ENCODE results near the gene MACROD2. TPM values are rescaled to one million over a fixed set of nuclear protein-coding genes. Genes with fewer than 3 reads are reported as not detected.

MACROD2 gene
- total and polyA plus RNA-seq, 2 experiments from 2014 or later, result 2.8 to 4.3 TPM

GRCh38 chr20:15831201-15831600 is 1835.9 kb downstream of the MACROD2 start:
- DNase-seq (ENCODE audit: low spot score) (no peak), ATAC-seq (no peak)
- TF ChIP-seq POLR2AphosphoS5 (IDR thresholded peaks at IDR 0.05; ENCODE audit: low read depth), result no peak
- TF ChIP-seq ZNF331 (CRISPR knock-in tag; IDR thresholded peaks at IDR 0.05; ENCODE audit: low read depth), result no peak
- no peak for TF ChIP-seq NANOG (IDR thresholded peaks at IDR 0.05; ENCODE audit: borderline replicate concordance)
- TF ChIP-seq STAT1 (IDR thresholded peaks at IDR 0.05; ENCODE audit: unreplicated experiment), result no peak
- no peak for TF ChIP-seq EZH2phosphoT487 (IDR thresholded peaks at IDR 0.05; ENCODE audit: unreplicated experiment)
- no peak for TF ChIP-seq CTCF (conservative IDR thresholded peaks at IDR 0.05; ENCODE audit: low read depth in 2 of 2)
- no peak for TF ChIP-seq EZH2 (IDR thresholded peaks at IDR 0.05; ENCODE audit: low read depth, unreplicated experiment)
- TF ChIP-seq ETS1 (IDR thresholded peaks at IDR 0.05), result no peak
- TF ChIP-seq ZNF462 (CRISPR knock-in tag; IDR thresholded peaks at IDR 0.05), result no peak
- TF ChIP-seq ZNF114 (CRISPR knock-in tag; IDR thresholded peaks at IDR 0.05), result no peak
- H2AFZ ChIP-seq, result no peak overlapping the region
- no peaks in the 10 kb centered on the region for H4K20me1 ChIP-seq (replicated peaks; ENCODE audit: insufficient read depth)
- H3K4me1 Mint-ChIP-seq, result peaks cover 13% of the 10 kb centered on the region
- no peaks in the 10 kb centered on the region for H3K27me3 Mint-ChIP-seq (ENCODE audit: insufficient read depth, low read depth, poor library complexity)
- H3K36me3 ChIP-seq (ENCODE audit: insufficient read depth), result no peaks in the 10 kb centered on the region
- H3K4me2 ChIP-seq, result no peak overlapping the region
- H3K36me3 Mint-ChIP-seq (ENCODE audit: low read depth), result no peaks in the 10 kb centered on the region
- no peaks in the 10 kb centered on the region for H3K27me3 ChIP-seq (ENCODE audit: insufficient read depth)
- H3F3A ChIP-seq (replicated peaks; ENCODE audit: low read depth), result no peaks in the 10 kb centered on the region
- H3K4me3 ChIP-seq, result no peak overlapping the region
- peaks cover 12% of the 10 kb centered on the region for H3K4me1 ChIP-seq (ENCODE audit: insufficient read depth)
- no peak overlapping the region for H3K27ac Mint-ChIP-seq
- H3K27ac ChIP-seq (ENCODE audit: low read depth), result no peak overlapping the region
- no peak overlapping the region for H3K4me3 Mint-ChIP-seq
- H3K79me2 ChIP-seq (replicated peaks; ENCODE audit: insufficient read depth), result no peaks in the 10 kb centered on the region
- no peaks in the 10 kb centered on the region for H3K9me2 ChIP-seq (ENCODE audit: insufficient read depth)
- H3K9me3 Mint-ChIP-seq, result no peaks in the 10 kb centered on the region

Data from GM23338 (cell line).